PC-9 (cell line): Measurements from ENCODE around the gene TTC36.

Experiments used
- EZH2 ChIP-seq: fragments of 200-600 bp; sonication (generic); IDR thresholded peaks from 2 replicates; pipeline ENCODE4 v1.8.0; 2017; ENCODE audit warnings: antibody characterized with exemption, low read depth
- TF ChIP-seq, protein P1 (sequence below): fragments of 200-600 bp; sonication (generic); conservative IDR thresholded peaks from 2 replicates; pipeline ENCODE4 v1.6.1; 2017; ENCODE audit warnings: mixed run types, antibody characterized with exemption, mild to moderate bottlenecking, moderate library complexity

- TF ChIP-seq, protein P1, sequence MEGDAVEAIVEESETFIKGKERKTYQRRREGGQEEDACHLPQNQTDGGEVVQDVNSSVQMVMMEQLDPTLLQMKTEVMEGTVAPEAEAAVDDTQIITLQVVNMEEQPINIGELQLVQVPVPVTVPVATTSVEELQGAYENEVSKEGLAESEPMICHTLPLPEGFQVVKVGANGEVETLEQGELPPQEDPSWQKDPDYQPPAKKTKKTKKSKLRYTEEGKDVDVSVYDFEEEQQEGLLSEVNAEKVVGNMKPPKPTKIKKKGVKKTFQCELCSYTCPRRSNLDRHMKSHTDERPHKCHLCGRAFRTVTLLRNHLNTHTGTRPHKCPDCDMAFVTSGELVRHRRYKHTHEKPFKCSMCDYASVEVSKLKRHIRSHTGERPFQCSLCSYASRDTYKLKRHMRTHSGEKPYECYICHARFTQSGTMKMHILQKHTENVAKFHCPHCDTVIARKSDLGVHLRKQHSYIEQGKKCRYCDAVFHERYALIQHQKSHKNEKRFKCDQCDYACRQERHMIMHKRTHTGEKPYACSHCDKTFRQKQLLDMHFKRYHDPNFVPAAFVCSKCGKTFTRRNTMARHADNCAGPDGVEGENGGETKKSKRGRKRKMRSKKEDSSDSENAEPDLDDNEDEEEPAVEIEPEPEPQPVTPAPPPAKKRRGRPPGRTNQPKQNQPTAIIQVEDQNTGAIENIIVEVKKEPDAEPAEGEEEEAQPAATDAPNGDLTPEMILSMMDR: no peak
- no peak for TF ChIP-seq EZH2
Measured at GRCh38 chr11:118532852-118533768, 5.8 kb downstream of the TTC36 start.
